ENCODE measurements around the gene SH2D7. TPM values are rescaled to one million over a fixed set of nuclear protein-coding genes. Genes with fewer than 3 reads are reported as not detected.

Gene SH2D7
- not detected in 5 replicates for total RNA-seq (2022; extraction: Qiagen RNA extraction; ENCODE audit: low read depth)

GRCh38 chr15:78092261-78093041 lies at the start of gene SH2D7:
TSS of gene SH2D7 (plus strand) at chr15:78092561. CDS start at chr15:78092585, 24 bp downstream.

GRCh38 chr15:78077053-78077870 lies 15.1 kb upstream of the SH2D7 start, which contains the start of gene TBC1D2B:
TSS of gene TBC1D2B (minus strand) at chr15:78077711. CDS start at chr15:78077652, 59 bp downstream.

GRCh38 chr15:78131295-78132061 lies 39.1 kb downstream of the SH2D7 start, which contains the start of gene CIB2:
TSS of gene CIB2 (minus strand) at chr15:78131445. CDS start at chr15:78131215, 230 bp downstream.

GRCh38 chr15:78149068-78149804 lies 56.9 kb downstream of the SH2D7 start, which contains the start of gene IDH3A:
TSS of gene IDH3A (plus strand) at chr15:78149362. CDS start at chr15:78149404, 42 bp downstream.

Other genes starting within 250 kb of the SH2D7 start
- gene TBC1D2B, start 14.8 kb upstream of the SH2D7 start, total RNA-seq (2022; extraction: Qiagen RNA extraction; ENCODE audit: low read depth), result 13.5 to 16.5 TPM (median 14.3 TPM) in 5 replicates
- 23.0 to 30.0 TPM (median 28.3 TPM) in 5 replicates for gene CIB2, start 38.9 kb downstream of the SH2D7 start, total RNA-seq (2022; extraction: Qiagen RNA extraction; ENCODE audit: low read depth)
- gene IDH3A, start 56.8 kb downstream of the SH2D7 start, total RNA-seq (2022; extraction: Qiagen RNA extraction; ENCODE audit: low read depth), result 70.0 to 103 TPM (median 78.1 TPM) in 5 replicates
- 0.21 to 0.41 TPM (median 0.31 TPM) in 5 replicates for gene ACSBG1, start 142.0 kb downstream of the SH2D7 start, total RNA-seq (2022; extraction: Qiagen RNA extraction; ENCODE audit: low read depth)
- gene DNAJA4, start 172.0 kb downstream of the SH2D7 start, total RNA-seq (2022; extraction: Qiagen RNA extraction; ENCODE audit: low read depth), result 0.02 TPM in 1 of 5 replicates, not detected in the others
- 77.9 to 118 TPM (median 87.9 TPM) in 5 replicates for gene SKIC8, start 207.0 kb downstream of the SH2D7 start, total RNA-seq (2022; extraction: Qiagen RNA extraction; ENCODE audit: low read depth)
- 0.71 to 1.9 TPM (median 1.6 TPM) in 5 replicates for gene CRABP1, start 247.8 kb downstream of the SH2D7 start, total RNA-seq (2022; extraction: Qiagen RNA extraction; ENCODE audit: low read depth)

All from A549 treated with CpdA at 1 μM for 4 hours (cell line).